NCI-H1436 (cell line): Measurements from ENCODE around the gene LMF1.
"Not testable (repeated sequence)": the region's sequence is repeated elsewhere in the genome, so short reads cannot be mapped to it uniquely, and the experiment has no call there.

Experiments used
- DNase-seq: peaks from one replicate; lab custom pipeline; 2025; lab: John Stamatoyannopoulos, UW

The LMF1 gene

GRCh38 chr16:948767-949166, 22.0 kb downstream of the LMF1 start:
- DNase-seq = not testable (repeated sequence)

DNA sequence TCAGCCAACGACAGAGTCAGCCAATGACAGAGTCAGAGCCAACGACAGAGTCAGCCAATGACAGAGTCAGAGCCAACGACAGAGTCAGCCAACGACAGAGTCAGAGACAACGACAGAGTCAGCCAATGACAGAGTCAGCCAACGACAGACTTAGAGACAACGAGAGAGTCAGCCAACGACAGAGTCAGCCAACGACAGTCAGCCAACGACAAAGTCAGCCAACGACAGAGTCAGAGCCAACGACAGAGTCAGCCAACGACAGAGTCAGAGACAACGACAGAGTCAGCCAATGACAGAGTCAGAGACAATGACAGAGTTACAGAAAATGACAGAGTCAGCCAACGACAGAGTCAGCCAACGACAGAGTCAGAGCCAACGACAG, 22.9 kb downstream of the LMF1 start:
- not testable (repeated sequence) for DNase-seq

DNA sequence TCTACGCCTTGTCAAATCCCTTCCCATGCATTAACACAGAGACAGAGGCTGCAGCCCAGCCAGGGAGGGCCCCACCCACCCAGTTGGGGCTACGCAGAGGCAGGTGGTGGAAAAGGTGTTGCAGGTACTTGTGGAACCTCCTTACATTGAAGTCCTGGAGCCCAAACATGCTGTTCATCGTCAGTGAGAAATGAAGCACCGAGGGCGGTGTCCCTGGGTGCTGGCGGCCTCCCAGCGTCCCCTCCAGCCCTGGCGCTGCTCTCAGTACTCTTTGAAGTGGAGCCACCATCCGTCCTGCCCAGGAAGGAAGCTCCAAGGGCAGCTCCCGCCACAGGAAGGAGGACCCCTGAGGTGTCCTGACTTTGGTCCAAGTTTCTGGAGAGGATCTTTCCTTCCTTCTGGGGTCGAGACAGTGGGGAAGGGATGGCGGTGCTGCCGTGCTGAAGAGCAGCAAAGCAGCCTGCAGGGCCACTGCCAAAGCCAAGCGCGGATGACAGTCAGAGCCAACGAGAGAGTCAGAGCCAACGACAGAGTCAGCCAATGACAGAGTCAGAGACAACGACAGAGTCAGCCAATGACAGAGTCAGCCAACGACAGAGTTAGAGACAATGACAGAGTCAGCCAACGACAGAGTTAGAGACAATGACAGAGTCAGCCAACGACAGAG, 23.4 kb downstream of the LMF1 start:
- no peak for DNase-seq

GRCh38 chr16:946048-946395, 24.8 kb downstream of the LMF1 start:
- DNase-seq = no peak

DNA sequence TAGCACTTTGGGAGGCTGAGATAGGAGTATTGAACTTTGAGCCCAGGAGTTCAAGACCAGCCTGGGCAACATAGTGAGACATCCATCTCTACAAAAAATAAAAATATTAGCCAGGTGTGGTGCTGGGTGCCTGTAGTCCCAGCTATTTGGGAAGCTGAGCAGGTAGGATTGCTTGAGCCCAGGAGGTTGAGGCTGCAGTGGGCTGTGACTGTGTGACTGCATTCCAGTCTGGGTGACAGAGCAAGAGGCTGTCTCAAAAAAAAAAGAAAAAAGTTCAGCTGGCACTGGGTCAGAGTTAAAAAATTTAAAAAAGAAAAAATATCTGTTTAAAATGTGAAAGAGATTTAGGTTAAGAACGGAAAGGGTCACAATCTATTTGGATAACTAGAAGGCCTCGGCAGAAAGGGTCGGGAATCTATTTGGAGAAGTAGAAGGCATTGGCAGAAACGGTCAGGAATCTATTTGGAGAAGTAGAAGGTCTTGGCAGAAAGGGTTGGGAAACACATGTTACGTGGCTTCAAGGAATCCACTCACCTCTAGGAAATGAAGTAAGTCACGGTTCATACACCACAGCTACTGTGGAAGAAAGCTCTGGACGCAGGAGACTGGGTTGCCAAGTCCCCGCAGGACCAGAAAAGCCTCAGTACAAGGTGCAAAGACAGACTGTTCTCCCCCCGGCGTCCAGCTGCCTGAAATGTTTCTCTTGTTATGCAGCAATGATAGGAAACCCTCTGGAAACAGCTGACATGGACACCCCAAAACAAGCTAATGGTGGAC, 25.3 kb downstream of the LMF1 start:
- DNase-seq = no peak

DNA sequence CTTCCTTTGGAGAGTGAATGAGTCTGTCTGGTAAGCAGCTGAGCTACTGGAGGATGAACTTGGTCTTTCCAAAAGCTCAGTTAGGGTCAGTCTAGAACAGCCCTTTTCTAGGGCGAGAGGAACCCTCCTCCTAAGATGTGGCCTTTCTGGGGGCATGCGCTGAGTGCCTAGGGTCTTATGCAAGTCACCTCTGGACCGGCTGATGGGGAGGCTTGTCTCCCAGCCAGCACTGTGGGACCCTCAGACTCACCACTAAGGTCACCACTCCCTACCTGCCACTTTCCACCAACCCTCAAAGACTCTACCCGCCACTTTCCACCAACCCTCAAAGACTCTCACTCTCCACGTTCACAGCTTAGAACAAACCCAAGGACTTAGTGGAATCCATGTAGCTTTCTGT, 26.8 kb downstream of the LMF1 start:
- DNase-seq = no peak

GRCh38 chr16:942436-943060, 28.2 kb downstream of the LMF1 start:
- DNase-seq = no peak

DNA sequence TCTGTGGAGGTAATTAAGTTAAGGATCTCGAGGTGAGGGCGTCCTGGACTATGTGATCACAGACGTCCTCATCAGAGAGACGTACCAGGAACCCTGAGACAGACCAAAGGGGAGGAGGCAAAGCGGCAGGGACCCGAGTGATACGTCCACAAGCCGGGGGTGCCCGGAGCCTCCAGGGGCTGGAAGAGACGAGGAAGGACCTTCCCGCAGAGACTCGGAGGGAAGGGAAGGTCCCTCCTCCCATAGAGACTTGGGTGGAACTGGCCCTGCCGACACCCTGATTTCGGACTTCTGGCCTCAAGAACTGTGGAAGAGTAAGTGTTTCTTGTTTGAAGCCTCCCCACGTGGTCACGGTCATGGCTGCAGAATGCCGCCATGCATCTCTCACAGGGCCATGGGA, 30.8 kb downstream of the LMF1 start:
- no peak for DNase-seq

GRCh38 chr16:939311-939710, 31.5 kb downstream of the LMF1 start:
- no peak for DNase-seq

- no peak for DNase-seq
Measured at GRCh38 chr16:938752-939151, 32.0 kb downstream of the LMF1 start.

GRCh38 chr16:938136-938535, 32.6 kb downstream of the LMF1 start:
- DNase-seq = no peak

DNA sequence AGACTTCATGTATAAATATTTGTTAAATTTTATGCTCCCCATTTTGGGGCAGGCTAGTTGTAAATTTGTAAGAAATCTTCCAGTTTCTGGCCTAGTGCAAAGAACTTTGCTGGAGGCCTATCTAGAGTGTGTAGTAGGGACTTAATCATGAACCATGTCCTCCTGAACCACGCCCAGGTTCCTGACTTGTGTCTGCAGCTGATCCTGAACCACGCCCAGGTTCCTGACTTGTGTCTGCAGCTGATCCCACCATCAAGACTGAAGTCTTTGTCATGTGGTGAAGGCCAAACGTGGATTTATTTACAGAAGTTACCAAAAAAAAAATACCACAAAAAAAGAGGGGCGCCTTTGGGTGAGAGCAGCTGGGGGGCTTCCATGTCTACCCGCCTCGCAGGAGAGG, 33.1 kb downstream of the LMF1 start:
- DNase-seq = no peak

- no peak for DNase-seq
Measured at GRCh38 chr16:937311-937710, 33.5 kb downstream of the LMF1 start.

- DNase-seq = no peak
Measured at GRCh38 chr16:935684-936083, 35.1 kb downstream of the LMF1 start.

DNA sequence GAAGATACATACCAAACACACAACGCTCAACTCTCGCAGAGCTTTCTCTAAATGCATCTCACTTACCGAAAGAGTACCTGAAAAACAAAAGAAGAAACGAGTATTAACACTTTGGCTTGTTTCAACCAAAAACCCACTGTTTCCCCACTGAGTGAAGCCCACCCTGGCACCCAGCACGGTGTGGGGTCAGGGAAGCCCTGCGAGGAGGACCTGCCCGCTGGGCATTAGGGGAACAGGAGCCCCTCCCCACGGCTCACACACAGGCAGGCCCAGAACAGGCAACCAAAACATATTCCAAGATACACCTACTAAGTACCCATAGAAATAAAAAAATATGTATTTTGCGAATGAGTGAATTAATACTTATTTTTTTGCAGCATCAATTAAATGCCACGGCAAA, 36.6 kb downstream of the LMF1 start:
- DNase-seq = no peak

DNA sequence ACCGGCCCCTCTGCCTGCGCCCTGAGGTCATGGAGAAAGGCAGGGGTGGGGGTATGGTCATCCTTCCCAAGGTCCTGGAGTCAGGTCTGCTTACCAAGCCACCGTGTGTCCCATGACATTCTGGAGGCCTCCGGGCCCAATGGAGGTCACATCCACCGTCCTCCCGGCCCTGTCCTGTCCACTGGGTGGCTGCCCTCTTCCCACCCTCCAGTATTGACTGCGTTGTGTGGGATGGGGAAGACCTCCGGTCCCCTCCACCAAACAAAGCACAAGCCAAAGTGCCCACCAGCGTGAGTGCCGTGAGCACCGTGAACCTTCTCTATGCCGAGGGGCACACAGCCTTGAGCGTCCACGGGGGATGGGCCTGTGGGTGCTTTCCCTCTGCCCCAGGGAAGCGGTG, 37.2 kb downstream of the LMF1 start:
- no peak for DNase-seq

DNA sequence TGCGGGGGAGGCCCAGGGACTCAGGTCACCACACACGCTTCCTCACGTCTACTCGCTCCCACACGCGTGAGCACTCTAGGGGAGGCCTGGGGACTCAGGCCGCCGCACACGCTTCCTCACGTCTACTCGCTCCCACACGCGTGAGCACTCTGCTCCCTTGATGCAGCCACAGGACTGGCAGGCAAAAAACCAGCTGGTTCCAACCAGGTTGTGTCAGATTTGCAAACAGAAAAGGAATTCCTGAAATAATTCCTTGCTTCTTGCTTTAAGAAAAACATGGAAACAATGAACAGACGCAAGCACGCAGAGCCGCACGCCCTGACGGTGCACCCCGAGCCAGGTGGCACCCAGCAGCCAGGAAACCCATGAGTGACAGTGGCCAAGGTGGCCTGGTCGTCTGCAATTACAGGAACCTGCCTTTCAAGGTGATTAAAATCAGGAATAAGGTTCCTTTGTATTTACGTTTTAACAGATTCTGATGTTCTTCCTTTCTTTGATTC, 37.9 kb downstream of the LMF1 start:
- no peak for DNase-seq

DNA sequence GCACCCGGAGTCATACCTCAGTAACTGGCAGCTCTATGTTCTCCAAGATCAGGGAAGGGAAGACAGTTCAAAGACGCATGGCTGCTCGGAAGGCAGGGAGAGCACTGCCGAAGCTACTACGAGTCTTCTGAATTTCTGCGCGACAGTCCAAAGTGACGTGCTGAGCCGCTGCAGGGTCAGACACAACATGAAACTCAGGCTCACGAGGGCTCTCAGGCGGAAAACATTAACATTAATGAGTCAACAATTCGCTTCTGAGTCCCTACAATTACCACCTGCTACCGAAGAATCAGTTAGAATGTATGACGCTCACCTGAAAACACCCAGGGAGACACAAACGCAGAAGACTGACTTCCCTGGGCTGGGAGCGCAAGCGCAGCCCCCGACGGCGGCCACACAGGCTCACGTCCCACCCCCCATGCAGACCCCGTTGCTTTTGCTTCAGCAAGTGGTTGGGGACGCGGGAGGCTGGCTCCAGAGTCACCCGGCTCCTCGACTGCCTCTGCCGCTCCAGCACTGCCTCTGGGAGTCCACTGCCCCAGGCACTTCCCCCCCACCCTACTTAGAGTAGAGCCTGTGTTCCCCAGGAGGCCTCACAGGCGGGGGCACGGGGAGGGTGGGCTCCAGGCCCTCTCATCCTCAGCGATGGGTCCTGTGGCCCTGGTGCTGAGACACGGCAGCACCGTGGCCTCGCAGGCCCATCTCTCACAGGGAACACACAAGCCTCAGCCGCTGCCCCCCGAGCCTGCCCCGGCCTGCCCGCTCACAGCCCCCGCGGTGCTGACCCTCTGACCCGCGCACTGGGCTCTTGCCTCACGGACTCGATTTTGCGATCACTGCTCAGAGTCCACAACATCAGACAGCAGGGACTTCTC, 38.9 kb downstream of the LMF1 start:
- no peak for DNase-seq

GRCh38 chr16:931171-931570, 39.6 kb downstream of the LMF1 start:
- DNase-seq = no peak

- DNase-seq = no peak
Measured at GRCh38 chr16:930511-930910, 40.3 kb downstream of the LMF1 start.

DNA sequence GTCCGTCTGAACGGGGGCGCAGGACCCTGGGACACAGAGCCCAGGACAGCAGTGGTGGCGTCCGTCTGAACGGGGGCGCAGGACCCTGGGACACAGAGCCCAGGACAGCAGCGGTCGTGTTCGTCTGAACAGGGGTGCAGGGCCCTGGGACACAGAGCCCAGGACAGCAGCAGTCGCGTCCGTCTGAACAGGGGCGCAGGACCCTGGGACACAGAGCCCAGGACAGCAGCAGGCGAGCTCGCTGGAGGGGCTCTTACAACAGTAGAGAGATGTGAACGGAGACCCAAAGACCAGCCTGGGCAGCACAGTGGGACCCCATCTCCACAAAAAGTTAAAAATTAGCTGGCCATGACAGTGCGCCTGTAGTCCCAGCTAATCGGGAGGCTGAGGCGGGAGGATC, 40.7 kb downstream of the LMF1 start:
- no peak for DNase-seq
